PFSK-1 (cell line): ENCODE measurements around the gene GTF2H4.

ENCODE experiments used
- FOXP2 ChIP-seq: optimal IDR thresholded peaks from 2 replicates; pipeline ENCODE3; 2011; ENCODE audit warnings: borderline replicate concordance, control low read depth, inconsistent platforms; ENCODE audit not compliant: insufficient read depth; ENCODE audit errors: extremely low read length, extremely low read depth
- POLR2AphosphoS5 ChIP-seq: IDR thresholded peaks from 2 replicates; pipeline ENCODE4 v1.6.1; 2012; ENCODE audit warnings: low read depth, mild to moderate bottlenecking, control low read depth, low read length, moderate library complexity
- REST ChIP-seq, 2 experiments: IDR thresholded peaks; 2 replicates each; pipeline versions ENCODE4 v1.6.1 to v1.8.0; 2011 to 2012; ENCODE audit warnings: low read depth in 2 of 2, low read length in 2 of 2, control low read depth in 1 of 2, inconsistent platforms in 1 of 2, mild to moderate bottlenecking in 1 of 2, moderate library complexity in 1 of 2; ENCODE audit not compliant: insufficient read depth in 1 of 2
- SIN3A ChIP-seq: IDR thresholded peaks from 2 replicates; pipeline ENCODE4 v1.6.1; 2012; ENCODE audit warnings: mild to moderate bottlenecking, low read length, moderate library complexity, borderline replicate concordance; ENCODE audit not compliant: insufficient read depth
- TAF1 ChIP-seq: IDR thresholded peaks from 2 replicates; pipeline ENCODE4 v1.6.1; 2012; ENCODE audit warnings: low read length, control low read depth, borderline replicate concordance; ENCODE audit not compliant: insufficient read depth

Gene GTF2H4

GRCh38 chr6:30940361-30940986 is 32.5 kb downstream of the GTF2H4 start, which contains the start of gene MUCL3:
TSS of gene MUCL3 (plus strand) at chr6:30940973. CDS start at chr6:30941000, 27 bp downstream.
- TF ChIP-seq SIN3A (no peak), TAF1 (no peak), POLR2AphosphoS5 (no peak), FOXP2 (no peak), REST (IDR thresholded peaks at IDR 0.05; ENCODE audit: insufficient read depth in 1 of 2, low read depth in 2 of 2, low read length in 2 of 2) (no peak)

GRCh38 chr6:30942338-30943060 is 34.5 kb downstream of the GTF2H4 start:
- TF ChIP-seq SIN3A (no peak), FOXP2 (no peak), POLR2AphosphoS5 (no peak), REST (IDR thresholded peaks at IDR 0.05; ENCODE audit: insufficient read depth in 1 of 2, low read depth in 2 of 2, low read length in 2 of 2) (no peak), TAF1 (no peak)

- TF ChIP-seq TAF1 (no peak), FOXP2 (no peak), REST (IDR thresholded peaks at IDR 0.05; ENCODE audit: insufficient read depth in 1 of 2, low read depth in 2 of 2, low read length in 2 of 2) (no peak), POLR2AphosphoS5 (no peak), SIN3A (no peak)
Measured at GRCh38 chr6:30944051-30944450, 36.0 kb downstream of the GTF2H4 start.

- TF ChIP-seq POLR2AphosphoS5, result no peak
- TF ChIP-seq SIN3A, result no peak
- no peak for TF ChIP-seq REST (IDR thresholded peaks at IDR 0.05; ENCODE audit: insufficient read depth in 1 of 2, low read depth in 2 of 2, low read length in 2 of 2)
- TF ChIP-seq TAF1, result no peak
- TF ChIP-seq FOXP2, result no peak
Measured at GRCh38 chr6:30945281-30945680, 37.3 kb downstream of the GTF2H4 start.

- TF ChIP-seq REST (IDR thresholded peaks at IDR 0.05; ENCODE audit: insufficient read depth in 1 of 2, low read depth in 2 of 2, low read length in 2 of 2), result no peak
- no peak for TF ChIP-seq FOXP2
- TF ChIP-seq SIN3A, result no peak
- TF ChIP-seq POLR2AphosphoS5, result no peak
- TF ChIP-seq TAF1, result no peak
Measured at GRCh38 chr6:30947231-30947630, 39.2 kb downstream of the GTF2H4 start.
